Fibroblast of lung (primary cell): ENCODE results near the gene STAC2. TPM values are rescaled to one million over a fixed set of nuclear protein-coding genes. Genes with fewer than 3 reads are reported as not detected.
"Not testable (repeated sequence)": the region's sequence is repeated elsewhere in the genome, so short reads cannot be mapped to it uniquely, and the experiment has no call there.

Experiments
- DNase-seq, 2 donors: peaks; one replicate each; pipeline versions ENCODE4 v3.0.0 to v3.0.0-alpha.2; 2010; ENCODE audit warnings: low read depth in 2 of 2
- H2AFZ ChIP-seq: 2 replicates; pipeline ENCODE4 v1.5.1; 2012; ENCODE audit warnings: low read length, control low read depth, inconsistent platforms
- H3K27ac ChIP-seq: 2 replicates; pipeline ENCODE4 v1.5.1; 2011; ENCODE audit warnings: low read length, control low read depth; ENCODE audit not compliant: insufficient read depth
- H3K27me3 ChIP-seq: 2 replicates; pipeline ENCODE4 v1.5.1; 2011; ENCODE audit warnings: mild to moderate bottlenecking, low read length; ENCODE audit not compliant: control insufficient read depth, insufficient read depth
- H3K36me3 ChIP-seq: 2 replicates; pipeline ENCODE4 v1.5.1; 2011; ENCODE audit warnings: low read length; ENCODE audit not compliant: control insufficient read depth, insufficient read depth
- H3K4me1 ChIP-seq: 2 replicates; pipeline ENCODE4 v1.5.1; 2011; ENCODE audit warnings: low read length; ENCODE audit not compliant: control insufficient read depth, insufficient read depth; ENCODE audit errors: extremely low read depth
- H3K4me2 ChIP-seq: 2 replicates; pipeline ENCODE4 v1.5.1; 2011; ENCODE audit warnings: low read length, control low read depth; ENCODE audit not compliant: insufficient read depth; ENCODE audit errors: extremely low read depth
- H3K4me3 ChIP-seq, 4 experiments: fragments of 200-600 bp in 1 of 4; sonication (generic) in 1 of 4; replicated peaks in 1 of 4; 2 replicates each; pipeline ENCODE4 v1.5.1; 2011 to 2016; ENCODE audit warnings: low read length in 4 of 4, low read depth in 3 of 4, mild to moderate bottlenecking in 3 of 4, control low read depth in 2 of 4, inconsistent platforms in 1 of 4, mixed read lengths in 1 of 4; ENCODE audit not compliant: insufficient read depth in 1 of 4; ENCODE audit errors: control extremely low read depth in 1 of 4
- H3K79me2 ChIP-seq: 2 replicates; pipeline ENCODE4 v1.5.1; 2012; ENCODE audit warnings: mild to moderate bottlenecking, low read length, inconsistent platforms; ENCODE audit not compliant: control insufficient read depth, insufficient read depth
- H3K9ac ChIP-seq: 2 replicates; pipeline ENCODE4 v1.5.1; 2011; ENCODE audit warnings: mild to moderate bottlenecking, low read length, control low read depth; ENCODE audit not compliant: insufficient read depth
- H3K9me3 ChIP-seq: 2 replicates; pipeline ENCODE4 v1.5.1; 2012; ENCODE audit warnings: low read depth, low read length; ENCODE audit not compliant: control insufficient read depth, insufficient read depth
- H4K20me1 ChIP-seq: 2 replicates; pipeline ENCODE4 v1.5.1; 2011; ENCODE audit warnings: low read length; ENCODE audit not compliant: control insufficient read depth, insufficient read depth; ENCODE audit errors: extremely low read depth
- CTCF ChIP-seq, 2 donors: IDR thresholded peaks in 1 of 2; conservative IDR thresholded peaks in 1 of 2; 1 replicate in 1 of 2; 2 replicates in 1 of 2; pipeline ENCODE4 v1.5.1; 2011 to 2012; ENCODE audit warnings: low read length in 2 of 2, control low read depth in 1 of 2, inconsistent platforms in 1 of 2, low read depth in 1 of 2, mild to moderate bottlenecking in 1 of 2
- EZH2 ChIP-seq: IDR thresholded peaks from 2 replicates; pipeline ENCODE4 v1.5.1; 2012; ENCODE audit warnings: low read length, control low read depth, mild to moderate bottlenecking; ENCODE audit errors: missing control alignments
- polyA plus RNA-seq, 2 donors: library from polyadenylated mRNA; depleted of rRNA in 1 of 2; stranded (reverse) in 1 of 2; unstranded in 1 of 2; fragments of >200 nt; gene quantifications; 2 replicates each; pipeline ENCODE4 v1.2.1, GENCODE V29; 2011 to 2012; ENCODE audit warnings: missing spikeins in 1 of 2
- total RNA-seq: library from RNA; depleted of rRNA; stranded (reverse); fragments of >200 nt; gene quantifications from 2 replicates; pipeline ENCODE4 v1.2.1, GENCODE V29; 2014

The STAC2 gene
- total and polyA plus RNA-seq, 2 donors (not counting 1 experiment from before 2014, with no cell fraction given), result 0.01 TPM; not detected in 1

- H3K4me1 ChIP-seq, result no peaks in the 10 kb centered on the region
- H3K79me2 ChIP-seq, result no peaks in the 10 kb centered on the region
- no peak overlapping the region for H3K27ac ChIP-seq
- DNase-seq, result no peak
- peaks cover 9% of the 10 kb centered on the region for H3K27me3 ChIP-seq
- no peak overlapping the region for H3K4me2 ChIP-seq
- H2AFZ ChIP-seq, result no peak overlapping the region
- H4K20me1 ChIP-seq, result no peaks in the 10 kb centered on the region
- no peak overlapping the region for H3K4me3 ChIP-seq
- H3K36me3 ChIP-seq, result peaks cover 3% of the 10 kb centered on the region
- no peak overlapping the region for H3K9ac ChIP-seq
- no peak for TF ChIP-seq CTCF (conservative IDR thresholded peaks at IDR 0.05 in 1 of 2, IDR thresholded peaks at IDR 0.05 in 1 of 2; ENCODE audit: low read depth in 1 of 2, low read length in 2 of 2)
- no peak for TF ChIP-seq EZH2
- no peaks in the 10 kb centered on the region for H3K9me3 ChIP-seq
These were observed 55.6 kb downstream of the STAC2 start for GRCh38 chr17:39170109-39170508.

- Histone ChIP-seq H3K9me3 (no peaks in the 10 kb centered on the region), H3K9ac (no peak overlapping the region), H3K4me1 (no peaks in the 10 kb centered on the region), H3K4me2 (no peak overlapping the region), H2AFZ (no peak overlapping the region), H3K27ac (no peak overlapping the region), H4K20me1 (no peaks in the 10 kb centered on the region), H3K4me3 (no peak overlapping the region), H3K79me2 (no peaks in the 10 kb centered on the region), H3K36me3 (peaks cover 2% of the 10 kb centered on the region), H3K27me3 (peaks cover 9% of the 10 kb centered on the region)
- TF ChIP-seq EZH2 (no peak), CTCF (conservative IDR thresholded peaks at IDR 0.05 in 1 of 2, IDR thresholded peaks at IDR 0.05 in 1 of 2; ENCODE audit: low read depth in 1 of 2, low read length in 2 of 2) (no peak)
- no peak for DNase-seq
These were observed 56.2 kb downstream of the STAC2 start for GRCh38 chr17:39169518-39169917.

DNA sequence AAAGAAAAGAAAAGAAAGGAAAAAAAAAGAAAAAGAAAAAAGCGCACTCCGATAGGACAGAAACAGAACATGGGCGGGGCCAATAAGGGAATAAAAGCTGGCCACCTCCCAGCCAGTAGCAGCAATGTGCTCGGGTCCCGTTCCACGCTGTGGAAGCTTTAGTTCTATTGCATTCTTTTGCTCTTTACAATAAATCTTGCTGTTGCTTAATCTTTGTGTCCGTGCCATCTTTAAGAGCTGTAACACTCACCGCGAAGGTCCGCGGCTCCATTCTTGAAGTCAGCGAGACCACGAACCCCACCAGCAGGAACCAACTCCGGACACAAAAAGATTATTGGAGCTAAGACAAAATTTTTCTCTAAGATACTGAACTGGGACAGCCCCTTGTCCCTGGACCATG lies 56.6 kb downstream of the STAC2 start:
- no peaks in the 10 kb centered on the region for H3K9me3 ChIP-seq
- H3K36me3 ChIP-seq, result no peaks in the 10 kb centered on the region
- peaks cover 9% of the 10 kb centered on the region for H3K27me3 ChIP-seq
- H3K4me3 ChIP-seq, result no peak overlapping the region
- no peaks in the 10 kb centered on the region for H3K79me2 ChIP-seq
- H4K20me1 ChIP-seq, result no peaks in the 10 kb centered on the region
- H3K4me1 ChIP-seq, result no peaks in the 10 kb centered on the region
- no peak overlapping the region for H3K27ac ChIP-seq
- H3K4me2 ChIP-seq, result no peak overlapping the region
- no peak for DNase-seq
- H3K9ac ChIP-seq, result no peak overlapping the region
- no peak for TF ChIP-seq EZH2
- TF ChIP-seq CTCF (conservative IDR thresholded peaks at IDR 0.05 in 1 of 2, IDR thresholded peaks at IDR 0.05 in 1 of 2; ENCODE audit: low read depth in 1 of 2, low read length in 2 of 2), result no peak
- no peak overlapping the region for H2AFZ ChIP-seq

DNA sequence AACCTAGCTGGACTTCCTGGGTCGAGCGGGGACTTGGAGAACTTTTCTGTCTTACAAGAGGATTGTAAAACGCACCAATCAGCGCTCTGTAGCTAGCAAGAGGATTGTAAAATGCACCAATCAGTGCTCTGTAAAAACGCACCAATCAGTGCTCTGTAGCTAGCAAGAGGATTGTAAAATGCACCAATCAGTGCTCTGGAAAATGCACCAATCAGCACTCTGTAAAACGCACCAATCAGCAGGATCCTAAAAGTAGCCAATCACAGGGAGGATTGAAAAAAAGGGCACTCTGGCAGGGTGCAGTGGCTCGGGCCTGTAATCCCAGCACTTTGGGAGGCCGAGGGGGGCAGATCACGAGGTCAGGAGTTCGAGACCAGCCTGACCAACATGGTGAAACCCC lies 57.2 kb downstream of the STAC2 start:
- H4K20me1 ChIP-seq, H3K4me1 ChIP-seq, H2AFZ ChIP-seq, H3K9me3 ChIP-seq, H3K27ac ChIP-seq, H3K27me3 ChIP-seq, H3K79me2 ChIP-seq, H3K4me2 ChIP-seq, DNase-seq, H3K4me3 ChIP-seq, H3K36me3 ChIP-seq, H3K9ac ChIP-seq: not testable (repeated sequence)
